GM12801 (cell line): Measurements from ENCODE around the gene ZWILCH.

Source experiments
- CTCF ChIP-seq: IDR thresholded peaks from one replicate; pipeline ENCODE4 v1.5.1; 2011; ENCODE audit warnings: control low read depth; ENCODE audit not compliant: insufficient read length; ENCODE audit errors: extremely low read depth

ZWILCH gene

GRCh38 chr15:66570842-66571478 lies 65.8 kb downstream of the ZWILCH start:
- TF ChIP-seq CTCF, result no peak

- TF ChIP-seq CTCF, result no peak
Measured at GRCh38 chr15:66572146-66572545, 67.0 kb downstream of the ZWILCH start.

- no peak for TF ChIP-seq CTCF
Measured at GRCh38 chr15:66573348-66573718, 68.2 kb downstream of the ZWILCH start.

GRCh38 chr15:66573719-66574595 lies 68.8 kb downstream of the ZWILCH start:
- no peak for TF ChIP-seq CTCF

- no peak for TF ChIP-seq CTCF
Measured at GRCh38 chr15:66574596-66574950, 69.4 kb downstream of the ZWILCH start.

GRCh38 chr15:66578286-66578875 lies 73.3 kb downstream of the ZWILCH start:
- TF ChIP-seq CTCF, result no peak

- no peak for TF ChIP-seq CTCF
Measured at GRCh38 chr15:66580643-66581042, 75.5 kb downstream of the ZWILCH start.
